Testis (tissue), 3 donors: Measurements from ENCODE around the gene L3MBTL4. TPM values are rescaled to one million over a fixed set of nuclear protein-coding genes. Genes with fewer than 3 reads are reported as not detected.

ENCODE experiments used
- DNase-seq: peaks from one replicate; pipeline ENCODE4 v3.0.0-alpha.2; 2019
- H3K27ac ChIP-seq, 2 donors: fragments of 200-600 bp; sonication (generic); one replicate each; pipeline ENCODE4 v1.5.1; 2019
- H3K27me3 ChIP-seq: fragments of 200-600 bp; sonication (generic); one replicate; pipeline ENCODE4 v1.5.1; 2019
- H3K36me3 ChIP-seq: fragments of 200-600 bp; sonication (generic); one replicate; pipeline ENCODE4 v1.5.1; 2017; ENCODE audit warnings: low read depth; ENCODE audit errors: missing control alignments
- H3K4me1 ChIP-seq: fragments of 200-600 bp; sonication (generic); one replicate; pipeline ENCODE4 v1.5.1; 2019
- H3K4me3 ChIP-seq, 2 donors: fragments of 200-600 bp; sonication (generic); one replicate each; pipeline ENCODE4 v1.5.1; 2017 to 2019
- H3K9me3 ChIP-seq: fragments of 200-600 bp; sonication (generic); one replicate; pipeline ENCODE4 v1.5.1; 2017
- CTCF ChIP-seq, 3 experiments: fragments of 450-650 bp in 2 of 3; fragments of 200-600 bp in 1 of 3; sonication (generic) in 1 of 3; IDR thresholded peaks; one replicate each; pipeline ENCODE4 v1.5.1; 2016 to 2019; ENCODE audit warnings: antibody characterized with exemption in 3 of 3, mild to moderate bottlenecking in 2 of 3, moderate library complexity in 1 of 3
- POLR2A ChIP-seq: fragments of 450-650 bp; IDR thresholded peaks from one replicate; pipeline ENCODE4 v1.6.1; 2017; ENCODE audit warnings: antibody characterized with exemption, mild to moderate bottlenecking, moderate library complexity
- WGBS, 2 donors: methylation state at CpG; one replicate each; pipeline ENCODE4 v1.1.5; 2018; 5-methylcytosine and 5-hydroxymethylcytosine counted together
- intact Hi-C: fragments of 100-400 bp; cut with DNase I; formaldehyde crosslinking; loops from one replicate; pipeline ENCODE4 v1.15.1; 2023; ENCODE audit warnings: low total_unique reads
- polyA plus RNA-seq: library from polyadenylated mRNA; stranded (reverse); fragments of 350-450 nt; fragmentation: Illumina TruSeq; extraction: RNeasy Lipid Tissue Mini Kit (QIAGEN cat#74804); gene quantifications from one replicate; pipeline ENCODE4 v1.2.3, GENCODE V29; 2014; ENCODE audit warnings: low read depth, low replicate concordance; ENCODE audit not compliant: insufficient read depth
- total RNA-seq, 2 donors: library from RNA; depleted of rRNA; stranded (reverse); fragments of >200 nt; gene quantifications; one replicate each; pipeline ENCODE4 v1.2.3, GENCODE V29; 2016

Gene L3MBTL4
- total and polyA plus RNA-seq, 3 donors from 2014 or later = 26.6 to 50.9 (median 46.2) TPM

GRCh38 chr18:6370410-6370809 lies 44.3 kb downstream of the L3MBTL4 start:
- intact Hi-C loops = no loop called here
- Histone ChIP-seq H3K4me3 (no peak overlapping the region), H3K36me3 (no peaks in the 10 kb centered on the region), H3K27me3 (no peaks in the 10 kb centered on the region), H3K9me3 (no peaks in the 10 kb centered on the region), H3K27ac (peak overlapping the region; percentile 14 to 33), H3K4me1 (peaks cover 40% of the 10 kb centered on the region)
- TF ChIP-seq POLR2A (no peak), CTCF (IDR thresholded peaks at IDR 0.05) (no peak)
- DNase-seq = no peak
- whole genome bisulfite sequencing, 2 donors = 56 to 59% methylated on average over 8 of the region's 8 CpGs

- DNase-seq = no peak
- 99 to 100% methylated on average over 6 of the region's 6 CpGs for WGBS, 2 donors
- no peaks in the 10 kb centered on the region for H3K9me3 ChIP-seq
- peak overlapping the region in 1 of 2 donors; percentile 25 for H3K27ac ChIP-seq
- TF ChIP-seq CTCF (IDR thresholded peaks at IDR 0.05) = no peak
- TF ChIP-seq POLR2A = no peak
- peaks cover 34% of the 10 kb centered on the region for H3K4me1 ChIP-seq
- no peak overlapping the region for H3K4me3 ChIP-seq
- no peaks in the 10 kb centered on the region for H3K36me3 ChIP-seq
- H3K27me3 ChIP-seq = no peaks in the 10 kb centered on the region
- intact Hi-C loops = no loop called here
Measured at GRCh38 chr18:6368017-6368416, 46.7 kb downstream of the L3MBTL4 start.

GRCh38 chr18:6367208-6367607 lies 47.5 kb downstream of the L3MBTL4 start:
- H3K36me3 ChIP-seq = no peaks in the 10 kb centered on the region
- no peak for DNase-seq
- peak overlapping the region in 1 of 2 donors; percentile 25 for H3K27ac ChIP-seq
- no peaks in the 10 kb centered on the region for H3K27me3 ChIP-seq
- TF ChIP-seq CTCF (IDR thresholded peaks at IDR 0.05) (no peak), POLR2A (no peak)
- WGBS, 2 donors = 66 to 87% methylated on average over 3 of the region's 3 CpGs
- no peaks in the 10 kb centered on the region for H3K9me3 ChIP-seq
- peaks cover 34% of the 10 kb centered on the region for H3K4me1 ChIP-seq
- intact Hi-C loops = no loop called here
- H3K4me3 ChIP-seq = no peak overlapping the region

GRCh38 chr18:6366776-6367175 lies 47.9 kb downstream of the L3MBTL4 start:
- intact Hi-C loops = no loop called here
- no peak overlapping the region for H3K4me3 ChIP-seq
- TF ChIP-seq CTCF (IDR thresholded peaks at IDR 0.05) (no peak), POLR2A (no peak)
- no peaks in the 10 kb centered on the region for H3K27me3 ChIP-seq
- H3K27ac ChIP-seq = peak overlapping the region; percentile 16 to 25
- H3K4me1 ChIP-seq = peaks cover 34% of the 10 kb centered on the region
- H3K9me3 ChIP-seq = no peaks in the 10 kb centered on the region
- WGBS, 2 donors = 67 to 74% methylated on average over 4 of the region's 4 CpGs
- no peak for DNase-seq
- no peaks in the 10 kb centered on the region for H3K36me3 ChIP-seq

- intact Hi-C loops = no loop called here
- no peaks in the 10 kb centered on the region for H3K9me3 ChIP-seq
- DNase-seq = no peak
- peaks cover 28% of the 10 kb centered on the region for H3K4me1 ChIP-seq
- H3K27ac ChIP-seq = peak overlapping the region in 1 of 2 donors; percentile 16
- TF ChIP-seq CTCF (IDR thresholded peaks at IDR 0.05) (no peak), POLR2A (no peak)
- H3K27me3 ChIP-seq = no peaks in the 10 kb centered on the region
- H3K4me3 ChIP-seq = no peak overlapping the region
- no peaks in the 10 kb centered on the region for H3K36me3 ChIP-seq
Measured at GRCh38 chr18:6365385-6365784, 49.3 kb downstream of the L3MBTL4 start.
